ENCODE measurements around the gene RUNX3.

Gene RUNX3

DNA sequence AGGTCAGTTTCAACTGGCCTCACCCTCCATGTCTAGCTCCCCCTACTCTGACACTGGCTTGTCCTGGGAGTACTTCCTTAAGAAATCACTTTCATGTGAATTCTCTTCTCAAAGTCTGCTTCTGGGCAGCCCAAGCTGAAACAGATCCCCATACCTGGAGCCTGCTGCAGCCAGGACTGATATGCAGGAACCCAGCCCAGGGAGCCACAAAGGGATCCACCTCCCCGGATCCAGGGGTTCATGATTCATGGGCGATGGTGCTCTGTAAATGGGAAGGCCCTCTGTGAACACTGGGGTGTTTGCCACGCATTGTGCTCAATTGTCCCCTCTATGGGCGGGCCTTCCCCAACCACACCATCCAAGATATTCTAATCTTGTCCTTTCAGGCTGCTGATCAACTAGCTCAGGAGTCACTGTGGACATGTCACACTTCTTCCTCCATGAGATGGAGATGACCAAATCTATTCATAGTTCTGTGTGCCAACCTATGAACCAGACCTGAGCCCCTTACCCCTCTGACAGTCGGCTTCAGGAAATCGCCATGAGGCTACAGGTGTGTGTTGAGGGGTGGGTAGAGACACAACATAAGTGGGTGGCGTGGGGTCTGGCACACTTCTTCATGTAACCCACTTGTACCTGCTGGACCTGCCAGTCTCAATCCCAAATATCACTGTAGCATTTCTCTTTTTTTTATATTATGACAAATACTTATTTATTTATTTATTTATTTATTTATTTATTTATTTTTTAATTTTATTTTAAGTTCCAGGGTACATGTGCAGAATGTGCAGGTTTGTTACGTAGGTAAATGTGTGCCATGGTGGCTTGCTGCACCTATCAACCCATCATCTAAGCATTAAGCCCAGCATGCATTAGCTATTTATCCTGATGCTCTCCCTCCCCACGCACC lies 41.8 kb downstream of the RUNX3 start:
- H3K4me3 ChIP-seq (replicated peaks; ENCODE audit: low read depth, low read length): no peak overlapping the region
- DNase-seq (ENCODE audit: low read depth): no peak

DNA sequence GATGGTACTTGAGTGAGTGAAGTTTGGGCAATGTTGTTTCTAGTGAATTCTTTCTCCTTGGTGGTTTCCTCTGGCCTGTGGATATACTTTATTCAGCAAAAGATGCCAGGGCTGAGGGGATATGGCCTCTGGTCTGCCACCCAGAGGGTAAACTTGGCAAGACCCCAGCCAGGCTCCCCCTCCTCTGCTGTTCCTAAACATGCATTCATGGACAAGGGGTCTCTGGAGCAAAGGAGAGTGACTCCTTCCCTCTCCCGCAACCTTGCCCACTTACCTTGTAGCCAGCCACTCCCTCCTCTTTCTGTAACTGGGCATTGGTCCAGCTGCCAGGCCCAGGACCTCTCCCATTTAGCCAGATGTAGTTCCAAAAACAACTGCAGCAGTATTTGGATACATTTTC lies 43.8 kb downstream of the RUNX3 start:
- H3K4me3 ChIP-seq (replicated peaks; ENCODE audit: low read depth, low read length): no peak overlapping the region
- TF ChIP-seq, protein P1, sequence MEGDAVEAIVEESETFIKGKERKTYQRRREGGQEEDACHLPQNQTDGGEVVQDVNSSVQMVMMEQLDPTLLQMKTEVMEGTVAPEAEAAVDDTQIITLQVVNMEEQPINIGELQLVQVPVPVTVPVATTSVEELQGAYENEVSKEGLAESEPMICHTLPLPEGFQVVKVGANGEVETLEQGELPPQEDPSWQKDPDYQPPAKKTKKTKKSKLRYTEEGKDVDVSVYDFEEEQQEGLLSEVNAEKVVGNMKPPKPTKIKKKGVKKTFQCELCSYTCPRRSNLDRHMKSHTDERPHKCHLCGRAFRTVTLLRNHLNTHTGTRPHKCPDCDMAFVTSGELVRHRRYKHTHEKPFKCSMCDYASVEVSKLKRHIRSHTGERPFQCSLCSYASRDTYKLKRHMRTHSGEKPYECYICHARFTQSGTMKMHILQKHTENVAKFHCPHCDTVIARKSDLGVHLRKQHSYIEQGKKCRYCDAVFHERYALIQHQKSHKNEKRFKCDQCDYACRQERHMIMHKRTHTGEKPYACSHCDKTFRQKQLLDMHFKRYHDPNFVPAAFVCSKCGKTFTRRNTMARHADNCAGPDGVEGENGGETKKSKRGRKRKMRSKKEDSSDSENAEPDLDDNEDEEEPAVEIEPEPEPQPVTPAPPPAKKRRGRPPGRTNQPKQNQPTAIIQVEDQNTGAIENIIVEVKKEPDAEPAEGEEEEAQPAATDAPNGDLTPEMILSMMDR (IDR thresholded peaks at IDR 0.05; ENCODE audit: low read length, missing control alignments): no peak
- DNase-seq (ENCODE audit: low read depth): no peak

More for the DNA sequence above, 41.8 kb downstream of the RUNX3 start:
- TF ChIP-seq, protein P1 (IDR thresholded peaks at IDR 0.05; ENCODE audit: low read length, missing control alignments): no peak

DNA sequence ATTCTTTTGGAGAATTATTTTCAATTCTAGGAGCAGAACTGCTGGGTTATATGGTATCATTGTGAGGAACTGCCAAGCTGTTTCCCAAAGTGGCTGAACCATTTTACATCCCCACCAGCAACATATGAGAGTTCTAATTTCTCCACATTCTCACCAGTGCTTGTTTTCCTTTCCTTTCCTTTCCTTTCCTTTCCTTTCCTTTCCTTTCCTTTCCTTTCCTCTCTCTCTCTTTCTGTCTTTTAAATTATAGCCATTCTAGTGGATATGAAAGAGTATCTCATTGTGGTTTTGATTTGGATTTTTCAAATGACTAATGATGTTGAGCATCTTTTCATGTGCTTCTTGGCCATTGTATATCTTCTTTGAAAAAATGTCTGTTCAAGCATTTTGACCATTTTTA lies 45.3 kb downstream of the RUNX3 start:
- H3K4me3 ChIP-seq (replicated peaks; ENCODE audit: low read depth, low read length): no peak overlapping the region
- DNase-seq (ENCODE audit: low read depth): no peak
- TF ChIP-seq, protein P1 (IDR thresholded peaks at IDR 0.05; ENCODE audit: low read length, missing control alignments): no peak

DNA sequence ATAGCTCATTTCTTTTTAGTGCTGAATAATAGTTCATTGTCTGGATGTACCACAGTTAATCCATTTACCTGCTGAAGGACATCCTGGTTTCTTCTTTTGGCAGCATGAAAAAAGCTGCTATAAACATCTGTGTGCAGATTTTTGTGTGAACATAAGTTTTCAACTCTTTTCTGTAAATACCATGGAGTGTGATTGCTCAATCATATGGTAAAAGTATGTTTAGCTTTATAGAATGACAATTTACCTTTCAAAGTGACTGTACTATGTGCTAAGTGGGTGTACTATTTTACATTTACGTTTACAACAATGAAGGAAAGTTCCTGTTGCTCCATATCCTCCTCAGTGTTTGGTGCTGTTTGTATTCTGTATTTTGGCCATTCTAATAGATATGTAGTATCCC lies 49.0 kb downstream of the RUNX3 start:
- no peak overlapping the region for H3K4me3 ChIP-seq (replicated peaks; ENCODE audit: low read depth, low read length)
- TF ChIP-seq, protein P1 (IDR thresholded peaks at IDR 0.05; ENCODE audit: low read length, missing control alignments): no peak
- DNase-seq (ENCODE audit: low read depth): no peak

DNA sequence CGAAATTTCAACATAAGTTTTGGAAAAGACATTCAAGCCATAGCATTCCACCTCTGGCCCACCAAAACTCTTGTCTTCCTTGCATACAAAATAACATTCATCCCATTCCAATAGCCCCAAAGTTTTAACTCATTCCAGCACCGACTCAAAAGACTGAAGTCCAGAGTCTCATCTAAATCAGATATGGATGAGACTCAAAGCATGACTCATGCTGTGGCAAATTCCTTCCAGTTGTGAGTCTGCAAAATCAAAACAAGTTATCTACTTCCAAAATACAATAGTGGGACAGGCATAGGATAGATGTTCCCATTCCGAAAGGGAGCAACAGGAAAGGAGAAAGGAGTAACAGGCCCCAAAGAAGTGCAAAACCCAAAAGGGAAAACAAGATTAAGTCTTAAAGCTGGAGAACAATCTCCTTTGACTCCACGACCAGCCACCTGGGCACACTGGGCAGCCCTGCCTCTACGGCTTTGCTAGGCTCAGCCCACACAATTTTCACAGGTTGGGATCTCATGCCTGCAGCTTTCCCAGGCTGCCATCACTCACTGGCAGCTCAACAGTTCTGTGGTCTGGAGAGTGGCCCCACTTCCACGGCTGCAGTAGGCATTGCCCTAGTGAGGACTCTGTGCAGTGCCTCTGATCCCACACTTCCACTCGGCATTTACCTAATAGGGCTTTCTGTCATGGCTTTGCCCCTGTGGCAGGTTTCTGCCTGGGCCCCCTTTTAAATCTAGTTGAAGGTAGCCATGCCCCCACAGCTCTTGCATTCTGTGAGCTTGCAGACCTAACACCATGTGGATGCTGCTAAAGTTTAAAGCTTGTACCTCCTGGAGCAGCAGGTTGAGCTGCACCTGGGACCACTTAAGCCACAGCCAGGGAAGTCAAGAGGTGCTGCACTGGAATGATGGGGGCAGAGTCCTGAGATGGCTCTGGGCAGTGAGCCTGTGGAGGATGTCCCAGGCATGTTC lies 51.0 kb downstream of the RUNX3 start:
- no peak overlapping the region for H3K4me3 ChIP-seq (replicated peaks; ENCODE audit: low read depth, low read length)
- DNase-seq (ENCODE audit: low read depth): peak; percentile 45
- TF ChIP-seq, protein P1 (IDR thresholded peaks at IDR 0.05; ENCODE audit: low read length, missing control alignments): no peak

DNA sequence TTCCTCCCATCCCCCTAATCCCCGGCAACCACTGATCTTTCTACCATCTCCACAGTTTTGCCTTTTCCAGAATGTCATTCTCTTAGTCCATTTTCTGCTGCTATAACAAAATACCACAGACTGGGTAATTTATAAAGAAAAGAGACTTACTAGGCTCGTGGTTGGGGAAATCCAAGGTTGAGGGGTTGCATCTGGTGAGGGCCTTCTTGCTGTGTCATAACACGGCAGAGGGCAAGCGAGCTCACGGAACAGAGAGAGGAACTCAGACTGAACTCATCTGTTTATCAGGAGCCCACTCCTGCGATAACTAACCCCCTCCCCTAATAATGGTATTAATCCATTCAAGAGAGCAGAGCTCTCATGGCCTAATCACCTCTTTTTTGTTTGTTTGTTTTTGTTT lies 52.0 kb downstream of the RUNX3 start:
- DNase-seq (ENCODE audit: low read depth): no peak
- no peak overlapping the region for H3K4me3 ChIP-seq (replicated peaks; ENCODE audit: low read depth, low read length)
- TF ChIP-seq, protein P1 (IDR thresholded peaks at IDR 0.05; ENCODE audit: low read length, missing control alignments): no peak

Measured in fibroblast of pulmonary artery (primary cell).